NCI-H2107 (cell line): ENCODE data around the gene WDFY4.

ENCODE experiments used
- DNase-seq: peaks from one replicate; lab custom pipeline; 2025; lab: John Stamatoyannopoulos, UW

The WDFY4 gene

DNA sequence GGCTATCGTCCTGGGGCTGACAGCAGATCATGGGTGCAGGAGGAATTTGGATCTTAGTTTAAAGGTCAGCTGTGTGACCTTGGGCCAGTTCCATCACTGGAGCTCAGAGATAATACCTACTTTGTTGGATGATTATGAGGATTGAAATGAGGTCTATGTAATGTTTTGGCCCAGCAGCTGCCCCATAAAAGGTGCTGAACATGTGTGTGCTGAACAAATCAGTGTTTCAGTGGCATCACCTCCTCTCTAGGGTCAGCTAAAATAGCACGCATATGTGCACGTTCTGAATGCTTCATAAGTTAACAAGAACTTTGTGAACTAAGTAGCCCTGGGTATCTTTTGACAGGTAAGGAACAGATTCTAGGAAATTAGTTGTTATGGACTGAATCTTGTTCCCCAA, 339.8 kb downstream of the WDFY4 start:
- DNase-seq: no peak

DNA sequence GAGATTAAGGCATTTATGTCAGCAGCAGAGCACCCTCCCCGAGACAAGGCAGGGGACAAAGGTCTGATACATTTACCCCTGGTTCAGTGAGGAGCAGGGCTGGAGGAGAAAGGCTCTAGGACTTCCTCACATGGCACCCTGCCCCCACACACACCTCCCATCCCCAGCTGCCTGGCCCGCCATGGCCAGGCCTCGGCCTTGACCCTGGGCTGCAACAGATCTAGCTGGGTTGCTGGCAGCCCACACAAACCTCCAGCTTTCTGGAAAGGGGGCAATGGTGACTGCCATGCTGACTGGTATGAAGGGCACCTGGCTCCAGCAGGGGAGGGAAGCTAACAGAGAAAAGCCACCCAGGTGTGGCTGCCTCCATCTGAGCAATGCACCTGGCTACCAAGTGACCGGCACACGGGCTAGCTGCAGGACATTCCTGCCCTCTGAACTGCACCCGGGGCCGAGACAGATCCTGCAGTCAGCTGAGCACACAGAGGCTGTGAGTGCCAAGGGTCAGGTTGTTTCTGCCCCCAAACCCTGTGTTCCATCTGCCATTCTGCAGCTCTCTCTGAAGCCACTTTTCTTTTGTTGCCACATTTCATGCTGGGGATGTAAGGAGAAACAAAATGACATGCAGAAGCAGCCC, 340.8 kb downstream of the WDFY4 start:
- no peak for DNase-seq

DNA sequence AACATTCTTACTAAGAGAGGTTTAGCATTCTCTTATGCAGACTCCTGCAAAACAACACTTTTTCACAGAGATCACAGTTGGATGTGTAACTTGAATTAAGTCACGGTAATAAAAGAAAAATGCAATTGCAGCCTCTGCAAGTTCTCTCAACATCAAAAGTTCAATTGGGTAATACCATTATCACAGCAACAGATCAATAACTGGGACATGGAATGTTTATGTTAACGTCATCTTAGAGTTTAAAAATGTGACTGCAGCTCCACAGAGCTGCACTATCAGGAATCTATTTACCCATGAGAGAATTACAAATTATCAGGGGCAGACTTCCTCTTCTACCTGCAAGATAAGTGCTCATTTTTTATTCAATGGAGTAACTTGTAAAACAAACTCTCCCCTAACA, 344.0 kb downstream of the WDFY4 start:
- DNase-seq: no peak

DNA sequence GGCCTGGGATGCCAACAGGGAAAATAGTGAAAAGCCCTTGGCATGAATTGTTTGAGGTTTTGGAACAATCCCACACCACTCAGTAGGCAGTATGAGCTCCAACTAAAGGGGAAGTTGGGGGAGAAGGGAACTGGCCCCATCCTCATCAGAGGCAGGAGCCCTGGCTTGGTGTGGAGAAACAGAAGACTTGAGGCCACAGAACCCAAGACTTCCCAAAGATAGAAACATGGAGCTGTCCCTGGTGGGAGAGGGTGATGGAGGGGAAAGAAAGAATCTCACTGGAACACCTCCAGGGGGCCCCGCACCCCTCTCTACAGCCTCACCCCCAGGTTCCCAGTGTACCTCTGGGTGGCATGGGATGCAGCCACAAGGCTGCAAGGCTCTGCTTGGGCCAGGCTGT, 345.0 kb downstream of the WDFY4 start:
- no peak for DNase-seq
